Amygdala (tissue), 56 donors: ENCODE data around the gene FBF1.
A peak's percentile ranks its signal among the peaks of the same experiment; 100 is the strongest.
"Not testable (repeated sequence)": the region's sequence is repeated elsewhere in the genome, so short reads cannot be mapped to it uniquely, and the experiment has no call there.

Source experiments
- DNase-seq, 56 donors: peaks; one replicate each; lab custom pipeline; 2025; lab: John Stamatoyannopoulos, UW

The FBF1 gene

GRCh38 chr17:75897160-75898019 is 43.5 kb downstream of the FBF1 start:
- DNase-seq = peak in 8 of 56 donors; percentile 17 to 66 (median 48)

- DNase-seq = peak in 51 of 56 donors; percentile 31 to 87 (median 69)
Observed at GRCh38 chr17:75896415-75897159, 44.3 kb downstream of the FBF1 start, which contains the start of gene TRIM65. TSS of gene TRIM65 (minus strand) at chr17:75896951. CDS start at chr17:75896937, 14 bp downstream.

- DNase-seq = no peak
Observed at GRCh38 chr17:75895370-75896155, 45.3 kb downstream of the FBF1 start.

GRCh38 chr17:75894049-75894733 is 46.7 kb downstream of the FBF1 start:
- DNase-seq = no peak

GRCh38 chr17:75893305-75894048 is 47.4 kb downstream of the FBF1 start:
- no peak for DNase-seq

- peak in 19 of 56 donors; percentile 14 to 78 (median 48) for DNase-seq
Observed at GRCh38 chr17:75892556-75893224, 48.2 kb downstream of the FBF1 start.

- DNase-seq = no peak
Observed at GRCh38 chr17:75891605-75892555, 49.0 kb downstream of the FBF1 start.

GRCh38 chr17:75891022-75891604 is 49.7 kb downstream of the FBF1 start:
- DNase-seq = no peak

- DNase-seq = no peak
Observed at GRCh38 chr17:75889454-75889853, 51.4 kb downstream of the FBF1 start.

- no peak for DNase-seq
Observed at GRCh38 chr17:75888484-75888883, 52.4 kb downstream of the FBF1 start.

GRCh38 chr17:75885860-75886259 is 55.0 kb downstream of the FBF1 start:
- not testable (repeated sequence) for DNase-seq

GRCh38 chr17:75885431-75885830 is 55.4 kb downstream of the FBF1 start:
- DNase-seq = no peak

- no peak for DNase-seq
Observed at GRCh38 chr17:75881678-75882454, 59.0 kb downstream of the FBF1 start.

- DNase-seq = no peak
Observed at GRCh38 chr17:75880266-75880665, 60.6 kb downstream of the FBF1 start.

- peak in 37 of 56 donors; percentile 31 to 80 (median 53) for DNase-seq
Observed at GRCh38 chr17:75878174-75878998, 62.5 kb downstream of the FBF1 start, which contains the start of gene TRIM47. TSS of gene TRIM47 (minus strand) at chr17:75878581. CDS start at chr17:75878548, 33 bp downstream.
